ENCODE results near the gene FDXR. TPM values are rescaled to one million over a fixed set of nuclear protein-coding genes. Genes with fewer than 3 reads are reported as not detected.
A peak's percentile ranks its signal among the peaks of the same experiment; 100 is the strongest.

Gene FDXR
- total and polyA plus RNA-seq, 9 of the 15 experiments (the other 6 are each of a cell fraction or from before 2014, with no cell fraction given) = 0.89 to 70.7 (median 30.9) TPM

DNA sequence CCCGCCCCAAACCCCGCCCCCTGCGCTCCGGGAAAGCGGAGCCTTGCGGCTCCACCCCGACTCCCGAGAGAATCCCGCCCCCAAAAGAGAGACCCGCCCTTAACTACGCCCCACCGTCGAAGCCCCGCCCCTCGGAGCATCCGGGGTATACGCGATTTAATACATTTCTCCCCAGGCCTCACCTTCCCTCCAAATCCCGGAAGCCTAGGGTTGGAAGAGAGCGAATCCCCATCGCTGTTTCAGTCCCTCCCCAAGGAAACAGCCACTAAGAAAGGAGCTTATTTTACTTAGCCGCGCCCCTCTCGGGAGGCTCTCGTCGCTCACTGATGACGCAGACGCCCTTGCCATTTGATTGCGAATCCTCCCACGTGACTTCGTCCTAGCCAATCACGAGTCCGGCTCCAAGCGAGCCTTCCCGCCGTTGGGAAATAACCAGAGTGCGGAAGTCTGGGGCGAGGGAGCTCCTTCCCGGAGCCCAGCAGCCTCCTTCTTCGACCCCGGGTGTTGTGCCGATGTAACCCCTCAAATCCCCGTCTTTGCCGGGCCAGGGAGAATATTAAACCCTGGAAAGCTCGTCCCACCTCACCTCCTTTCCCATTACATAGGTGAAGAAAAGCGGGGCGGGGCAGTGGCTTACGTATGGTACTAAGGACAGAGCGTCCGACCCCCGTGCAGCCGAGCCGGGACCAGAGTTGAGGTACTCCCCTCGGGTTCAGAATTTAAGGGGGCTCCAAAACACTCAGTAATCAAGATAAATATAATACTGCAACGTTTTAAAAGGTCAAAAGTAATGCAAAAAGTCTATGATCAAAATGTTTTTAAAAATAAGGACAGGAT is 461 bp upstream of the FDXR start (continued):
- TF ChIP-seq, protein P1, sequence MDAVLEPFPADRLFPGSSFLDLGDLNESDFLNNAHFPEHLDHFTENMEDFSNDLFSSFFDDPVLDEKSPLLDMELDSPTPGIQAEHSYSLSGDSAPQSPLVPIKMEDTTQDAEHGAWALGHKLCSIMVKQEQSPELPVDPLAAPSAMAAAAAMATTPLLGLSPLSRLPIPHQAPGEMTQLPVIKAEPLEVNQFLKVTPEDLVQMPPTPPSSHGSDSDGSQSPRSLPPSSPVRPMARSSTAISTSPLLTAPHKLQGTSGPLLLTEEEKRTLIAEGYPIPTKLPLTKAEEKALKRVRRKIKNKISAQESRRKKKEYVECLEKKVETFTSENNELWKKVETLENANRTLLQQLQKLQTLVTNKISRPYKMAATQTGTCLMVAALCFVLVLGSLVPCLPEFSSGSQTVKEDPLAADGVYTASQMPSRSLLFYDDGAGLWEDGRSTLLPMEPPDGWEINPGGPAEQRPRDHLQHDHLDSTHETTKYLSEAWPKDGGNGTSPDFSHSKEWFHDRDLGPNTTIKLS (IDR thresholded peaks at IDR 0.05; ENCODE audit: borderline replicate concordance, low read depth) = 0 out of 2 replicates have a peak, but pooled peaks have one; percentile 24
- TF ChIP-seq, protein P2, sequence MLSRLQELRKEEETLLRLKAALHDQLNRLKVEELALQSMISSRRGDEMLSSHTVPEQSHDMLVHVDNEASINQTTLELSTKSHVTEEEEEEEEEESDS (CRISPR knock-in tag; IDR thresholded peaks at IDR 0.05) = no peak
- TF ChIP-seq, protein P3, sequence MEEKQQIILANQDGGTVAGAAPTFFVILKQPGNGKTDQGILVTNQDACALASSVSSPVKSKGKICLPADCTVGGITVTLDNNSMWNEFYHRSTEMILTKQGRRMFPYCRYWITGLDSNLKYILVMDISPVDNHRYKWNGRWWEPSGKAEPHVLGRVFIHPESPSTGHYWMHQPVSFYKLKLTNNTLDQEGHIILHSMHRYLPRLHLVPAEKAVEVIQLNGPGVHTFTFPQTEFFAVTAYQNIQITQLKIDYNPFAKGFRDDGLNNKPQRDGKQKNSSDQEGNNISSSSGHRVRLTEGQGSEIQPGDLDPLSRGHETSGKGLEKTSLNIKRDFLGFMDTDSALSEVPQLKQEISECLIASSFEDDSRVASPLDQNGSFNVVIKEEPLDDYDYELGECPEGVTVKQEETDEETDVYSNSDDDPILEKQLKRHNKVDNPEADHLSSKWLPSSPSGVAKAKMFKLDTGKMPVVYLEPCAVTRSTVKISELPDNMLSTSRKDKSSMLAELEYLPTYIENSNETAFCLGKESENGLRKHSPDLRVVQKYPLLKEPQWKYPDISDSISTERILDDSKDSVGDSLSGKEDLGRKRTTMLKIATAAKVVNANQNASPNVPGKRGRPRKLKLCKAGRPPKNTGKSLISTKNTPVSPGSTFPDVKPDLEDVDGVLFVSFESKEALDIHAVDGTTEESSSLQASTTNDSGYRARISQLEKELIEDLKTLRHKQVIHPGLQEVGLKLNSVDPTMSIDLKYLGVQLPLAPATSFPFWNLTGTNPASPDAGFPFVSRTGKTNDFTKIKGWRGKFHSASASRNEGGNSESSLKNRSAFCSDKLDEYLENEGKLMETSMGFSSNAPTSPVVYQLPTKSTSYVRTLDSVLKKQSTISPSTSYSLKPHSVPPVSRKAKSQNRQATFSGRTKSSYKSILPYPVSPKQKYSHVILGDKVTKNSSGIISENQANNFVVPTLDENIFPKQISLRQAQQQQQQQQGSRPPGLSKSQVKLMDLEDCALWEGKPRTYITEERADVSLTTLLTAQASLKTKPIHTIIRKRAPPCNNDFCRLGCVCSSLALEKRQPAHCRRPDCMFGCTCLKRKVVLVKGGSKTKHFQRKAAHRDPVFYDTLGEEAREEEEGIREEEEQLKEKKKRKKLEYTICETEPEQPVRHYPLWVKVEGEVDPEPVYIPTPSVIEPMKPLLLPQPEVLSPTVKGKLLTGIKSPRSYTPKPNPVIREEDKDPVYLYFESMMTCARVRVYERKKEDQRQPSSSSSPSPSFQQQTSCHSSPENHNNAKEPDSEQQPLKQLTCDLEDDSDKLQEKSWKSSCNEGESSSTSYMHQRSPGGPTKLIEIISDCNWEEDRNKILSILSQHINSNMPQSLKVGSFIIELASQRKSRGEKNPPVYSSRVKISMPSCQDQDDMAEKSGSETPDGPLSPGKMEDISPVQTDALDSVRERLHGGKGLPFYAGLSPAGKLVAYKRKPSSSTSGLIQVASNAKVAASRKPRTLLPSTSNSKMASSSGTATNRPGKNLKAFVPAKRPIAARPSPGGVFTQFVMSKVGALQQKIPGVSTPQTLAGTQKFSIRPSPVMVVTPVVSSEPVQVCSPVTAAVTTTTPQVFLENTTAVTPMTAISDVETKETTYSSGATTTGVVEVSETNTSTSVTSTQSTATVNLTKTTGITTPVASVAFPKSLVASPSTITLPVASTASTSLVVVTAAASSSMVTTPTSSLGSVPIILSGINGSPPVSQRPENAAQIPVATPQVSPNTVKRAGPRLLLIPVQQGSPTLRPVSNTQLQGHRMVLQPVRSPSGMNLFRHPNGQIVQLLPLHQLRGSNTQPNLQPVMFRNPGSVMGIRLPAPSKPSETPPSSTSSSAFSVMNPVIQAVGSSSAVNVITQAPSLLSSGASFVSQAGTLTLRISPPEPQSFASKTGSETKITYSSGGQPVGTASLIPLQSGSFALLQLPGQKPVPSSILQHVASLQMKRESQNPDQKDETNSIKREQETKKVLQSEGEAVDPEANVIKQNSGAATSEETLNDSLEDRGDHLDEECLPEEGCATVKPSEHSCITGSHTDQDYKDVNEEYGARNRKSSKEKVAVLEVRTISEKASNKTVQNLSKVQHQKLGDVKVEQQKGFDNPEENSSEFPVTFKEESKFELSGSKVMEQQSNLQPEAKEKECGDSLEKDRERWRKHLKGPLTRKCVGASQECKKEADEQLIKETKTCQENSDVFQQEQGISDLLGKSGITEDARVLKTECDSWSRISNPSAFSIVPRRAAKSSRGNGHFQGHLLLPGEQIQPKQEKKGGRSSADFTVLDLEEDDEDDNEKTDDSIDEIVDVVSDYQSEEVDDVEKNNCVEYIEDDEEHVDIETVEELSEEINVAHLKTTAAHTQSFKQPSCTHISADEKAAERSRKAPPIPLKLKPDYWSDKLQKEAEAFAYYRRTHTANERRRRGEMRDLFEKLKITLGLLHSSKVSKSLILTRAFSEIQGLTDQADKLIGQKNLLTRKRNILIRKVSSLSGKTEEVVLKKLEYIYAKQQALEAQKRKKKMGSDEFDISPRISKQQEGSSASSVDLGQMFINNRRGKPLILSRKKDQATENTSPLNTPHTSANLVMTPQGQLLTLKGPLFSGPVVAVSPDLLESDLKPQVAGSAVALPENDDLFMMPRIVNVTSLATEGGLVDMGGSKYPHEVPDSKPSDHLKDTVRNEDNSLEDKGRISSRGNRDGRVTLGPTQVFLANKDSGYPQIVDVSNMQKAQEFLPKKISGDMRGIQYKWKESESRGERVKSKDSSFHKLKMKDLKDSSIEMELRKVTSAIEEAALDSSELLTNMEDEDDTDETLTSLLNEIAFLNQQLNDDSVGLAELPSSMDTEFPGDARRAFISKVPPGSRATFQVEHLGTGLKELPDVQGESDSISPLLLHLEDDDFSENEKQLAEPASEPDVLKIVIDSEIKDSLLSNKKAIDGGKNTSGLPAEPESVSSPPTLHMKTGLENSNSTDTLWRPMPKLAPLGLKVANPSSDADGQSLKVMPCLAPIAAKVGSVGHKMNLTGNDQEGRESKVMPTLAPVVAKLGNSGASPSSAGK (IDR thresholded peaks at IDR 0.05) = peak; percentile 67
- TF ChIP-seq ZNF717 (CRISPR knock-in tag; IDR thresholded peaks at IDR 0.05) (no peak), TAF1 (IDR thresholded peaks at IDR 0.05; ENCODE audit: control insufficient read depth, extremely low read depth, insufficient read depth, low read length, severe bottlenecking) (peak; percentile 92), PML (IDR thresholded peaks at IDR 0.05; ENCODE audit: low read length) (peak; percentile 92), ZNF175 (CRISPR knock-in tag; IDR thresholded peaks at IDR 0.05; ENCODE audit: low read depth) (no peak; the same call in 1 of the 2 replicates)
- TF ChIP-seq, protein P4, sequence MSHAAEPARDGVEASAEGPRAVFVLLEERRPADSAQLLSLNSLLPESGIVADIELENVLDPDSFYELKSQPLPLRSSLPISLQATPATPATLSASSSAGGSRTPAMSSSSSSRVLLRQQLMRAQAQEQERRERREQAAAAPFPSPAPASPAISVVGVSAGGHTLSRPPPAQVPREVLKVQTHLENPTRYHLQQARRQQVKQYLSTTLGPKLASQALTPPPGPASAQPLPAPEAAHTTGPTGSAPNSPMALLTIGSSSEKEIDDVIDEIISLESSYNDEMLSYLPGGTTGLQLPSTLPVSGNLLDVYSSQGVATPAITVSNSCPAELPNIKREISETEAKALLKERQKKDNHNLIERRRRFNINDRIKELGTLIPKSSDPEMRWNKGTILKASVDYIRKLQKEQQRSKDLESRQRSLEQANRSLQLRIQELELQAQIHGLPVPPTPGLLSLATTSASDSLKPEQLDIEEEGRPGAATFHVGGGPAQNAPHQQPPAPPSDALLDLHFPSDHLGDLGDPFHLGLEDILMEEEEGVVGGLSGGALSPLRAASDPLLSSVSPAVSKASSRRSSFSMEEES (CRISPR knock-in tag; IDR thresholded peaks at IDR 0.05) = peak; percentile 98
- TF ChIP-seq, protein P5, sequence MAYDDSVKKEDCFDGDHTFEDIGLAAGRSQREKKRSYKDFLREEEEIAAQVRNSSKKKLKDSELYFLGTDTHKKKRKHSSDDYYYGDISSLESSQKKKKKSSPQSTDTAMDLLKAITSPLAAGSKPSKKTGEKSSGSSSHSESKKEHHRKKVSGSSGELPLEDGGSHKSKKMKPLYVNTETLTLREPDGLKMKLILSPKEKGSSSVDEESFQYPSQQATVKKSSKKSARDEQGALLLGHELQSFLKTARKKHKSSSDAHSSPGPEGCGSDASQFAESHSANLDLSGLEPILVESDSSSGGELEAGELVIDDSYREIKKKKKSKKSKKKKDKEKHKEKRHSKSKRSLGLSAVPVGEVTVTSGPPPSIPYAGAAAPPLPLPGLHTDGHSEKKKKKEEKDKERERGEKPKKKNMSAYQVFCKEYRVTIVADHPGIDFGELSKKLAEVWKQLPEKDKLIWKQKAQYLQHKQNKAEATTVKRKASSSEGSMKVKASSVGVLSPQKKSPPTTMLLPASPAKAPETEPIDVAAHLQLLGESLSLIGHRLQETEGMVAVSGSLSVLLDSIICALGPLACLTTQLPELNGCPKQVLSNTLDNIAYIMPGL (CRISPR knock-in tag; IDR thresholded peaks at IDR 0.05) = 0 out of 2 replicates have a peak, but pooled peaks have one; percentile 16
